ENCODE results near the gene SLC39A10. TPM values are rescaled to one million over a fixed set of nuclear protein-coding genes. Genes with fewer than 3 reads are reported as not detected.
"Not testable (repeated sequence)": the region's sequence is repeated elsewhere in the genome, so short reads cannot be mapped to it uniquely, and the experiment has no call there.

The SLC39A10 gene
- total RNA-seq, 1 donor from 2014 or later, result 62.0 TPM

GRCh38 chr2:195638750-195639149, 18.3 kb upstream of the SLC39A10 start:
- Mint-ChIP-seq H3K4me3 (ENCODE audit: unreplicated experiment) (no peak overlapping the region), H3K27ac (ENCODE audit: unreplicated experiment) (no peak overlapping the region), H3K9me3 (ENCODE audit: unreplicated experiment) (no peaks in the 10 kb centered on the region), H3K4me1 (ENCODE audit: unreplicated experiment) (peaks cover 3% of the 10 kb centered on the region), H3K27me3 (ENCODE audit: unreplicated experiment) (no peaks in the 10 kb centered on the region), H3K36me3 (ENCODE audit: low read depth, unreplicated experiment) (no peaks in the 10 kb centered on the region)
- no peak for DNase-seq (ENCODE audit: low spot score)
- no peak for TF ChIP-seq CTCF (IDR thresholded peaks at IDR 0.05; ENCODE audit: unreplicated experiment)

- no peak overlapping the region for H3K27ac Mint-ChIP-seq (ENCODE audit: unreplicated experiment)
- no peaks in the 10 kb centered on the region for H3K27me3 Mint-ChIP-seq (ENCODE audit: unreplicated experiment)
- no peak for DNase-seq (ENCODE audit: low spot score)
- no peak for TF ChIP-seq CTCF (IDR thresholded peaks at IDR 0.05; ENCODE audit: unreplicated experiment)
- H3K4me1 Mint-ChIP-seq (ENCODE audit: unreplicated experiment), result peaks cover 3% of the 10 kb centered on the region
- H3K9me3 Mint-ChIP-seq (ENCODE audit: unreplicated experiment), result no peaks in the 10 kb centered on the region
- no peak overlapping the region for H3K4me3 Mint-ChIP-seq (ENCODE audit: unreplicated experiment)
- no peaks in the 10 kb centered on the region for H3K36me3 Mint-ChIP-seq (ENCODE audit: low read depth, unreplicated experiment)
Observed at GRCh38 chr2:195639238-195639858, 17.7 kb upstream of the SLC39A10 start.

- no peaks in the 10 kb centered on the region for H3K27me3 Mint-ChIP-seq (ENCODE audit: unreplicated experiment)
- peaks cover 3% of the 10 kb centered on the region for H3K4me1 Mint-ChIP-seq (ENCODE audit: unreplicated experiment)
- no peaks in the 10 kb centered on the region for H3K36me3 Mint-ChIP-seq (ENCODE audit: low read depth, unreplicated experiment)
- no peak overlapping the region for H3K4me3 Mint-ChIP-seq (ENCODE audit: unreplicated experiment)
- TF ChIP-seq CTCF (IDR thresholded peaks at IDR 0.05; ENCODE audit: unreplicated experiment), result no peak
- no peak for DNase-seq (ENCODE audit: low spot score)
- H3K9me3 Mint-ChIP-seq (ENCODE audit: unreplicated experiment), result no peaks in the 10 kb centered on the region
- H3K27ac Mint-ChIP-seq (ENCODE audit: unreplicated experiment), result no peak overlapping the region
Observed at GRCh38 chr2:195639959-195640358, 17.1 kb upstream of the SLC39A10 start.

- H3K4me1 Mint-ChIP-seq (ENCODE audit: unreplicated experiment), result peaks cover 3% of the 10 kb centered on the region
- no peak for DNase-seq (ENCODE audit: low spot score)
- H3K36me3 Mint-ChIP-seq (ENCODE audit: low read depth, unreplicated experiment), result no peaks in the 10 kb centered on the region
- no peak overlapping the region for H3K4me3 Mint-ChIP-seq (ENCODE audit: unreplicated experiment)
- H3K27ac Mint-ChIP-seq (ENCODE audit: unreplicated experiment), result no peak overlapping the region
- no peaks in the 10 kb centered on the region for H3K27me3 Mint-ChIP-seq (ENCODE audit: unreplicated experiment)
- H3K9me3 Mint-ChIP-seq (ENCODE audit: unreplicated experiment), result no peaks in the 10 kb centered on the region
- no peak for TF ChIP-seq CTCF (IDR thresholded peaks at IDR 0.05; ENCODE audit: unreplicated experiment)
Observed at GRCh38 chr2:195642027-195642678, 14.9 kb upstream of the SLC39A10 start.

- DNase-seq (ENCODE audit: low spot score), result no peak
- Mint-ChIP-seq H3K9me3 (ENCODE audit: unreplicated experiment) (no peaks in the 10 kb centered on the region), H3K36me3 (ENCODE audit: low read depth, unreplicated experiment) (no peaks in the 10 kb centered on the region), H3K27me3 (ENCODE audit: unreplicated experiment) (no peaks in the 10 kb centered on the region), H3K27ac (ENCODE audit: unreplicated experiment) (no peak overlapping the region), H3K4me3 (ENCODE audit: unreplicated experiment) (no peak overlapping the region), H3K4me1 (ENCODE audit: unreplicated experiment) (peaks cover 3% of the 10 kb centered on the region)
- TF ChIP-seq CTCF (IDR thresholded peaks at IDR 0.05; ENCODE audit: unreplicated experiment), result no peak
Observed at GRCh38 chr2:195642679-195643068, 14.4 kb upstream of the SLC39A10 start.

GRCh38 chr2:195644708-195645107, 12.3 kb upstream of the SLC39A10 start:
- not testable (repeated sequence) for H3K9me3 Mint-ChIP-seq (ENCODE audit: unreplicated experiment); H3K4me3 Mint-ChIP-seq (ENCODE audit: unreplicated experiment); H3K27me3 Mint-ChIP-seq (ENCODE audit: unreplicated experiment); H3K36me3 Mint-ChIP-seq (ENCODE audit: low read depth, unreplicated experiment); DNase-seq (ENCODE audit: low spot score); H3K27ac Mint-ChIP-seq (ENCODE audit: unreplicated experiment); H3K4me1 Mint-ChIP-seq (ENCODE audit: unreplicated experiment)
